Natural killer cell treated with Interleukin-12 subunit alpha and Interleukin-12 subunit beta and Interleukin-15 and Interleukin-18, amount 100 ng/mL, for 72 hours (primary cell): ENCODE results near the gene NALCN. TPM values are rescaled to one million over a fixed set of nuclear protein-coding genes. Genes with fewer than 3 reads are reported as not detected.

ENCODE experiments used
- ATAC-seq, 2 donors: fragments of 150-1000 bp; cut with Tn5 transposase in 1 of 2; sonication (Bioruptor Pico), chemical (Tn5 transposase) in 1 of 2; 2 replicates each; pipeline ENCODE4 v1.10.0; 2021
- DNase-seq: peaks from one replicate; pipeline ENCODE4 v3.0.0; 2022; ENCODE audit warnings: low spot score
- H3K27ac Mint-ChIP-seq, 2 donors: 1 replicate in 1 of 2; 2 replicates in 1 of 2; pipeline ENCODE4 v1.8.0; 2022; ENCODE audit warnings: mixed read lengths in 2 of 2, mild to moderate bottlenecking in 1 of 2, moderate library complexity in 1 of 2
- H3K27me3 Mint-ChIP-seq, 2 donors: 1 replicate in 1 of 2; 2 replicates in 1 of 2; pipeline ENCODE4 v1.8.0; 2022; ENCODE audit warnings: mixed read lengths in 2 of 2
- H3K36me3 Mint-ChIP-seq: one replicate; pipeline ENCODE4 v1.8.0; 2022; ENCODE audit warnings: mixed read lengths
- H3K4me1 Mint-ChIP-seq, 2 donors: 1 replicate in 1 of 2; 2 replicates in 1 of 2; pipeline ENCODE4 v1.8.0; 2022; ENCODE audit warnings: low read depth in 2 of 2, mixed read lengths in 2 of 2, mild to moderate bottlenecking in 1 of 2
- H3K4me3 Mint-ChIP-seq: one replicate; pipeline ENCODE4 v1.8.0; 2022; ENCODE audit warnings: mixed read lengths
- H3K9me3 Mint-ChIP-seq: 2 replicates; pipeline ENCODE4 v1.8.0; 2022; ENCODE audit warnings: mixed read lengths
- total RNA-seq, 2 donors: library from RNA; stranded (reverse); gene quantifications; one replicate each; pipeline ENCODE4 v1.2.3, GENCODE V29; 2022

Gene NALCN
- total RNA-seq, 2 donors from 2014 or later, result not detected

DNA sequence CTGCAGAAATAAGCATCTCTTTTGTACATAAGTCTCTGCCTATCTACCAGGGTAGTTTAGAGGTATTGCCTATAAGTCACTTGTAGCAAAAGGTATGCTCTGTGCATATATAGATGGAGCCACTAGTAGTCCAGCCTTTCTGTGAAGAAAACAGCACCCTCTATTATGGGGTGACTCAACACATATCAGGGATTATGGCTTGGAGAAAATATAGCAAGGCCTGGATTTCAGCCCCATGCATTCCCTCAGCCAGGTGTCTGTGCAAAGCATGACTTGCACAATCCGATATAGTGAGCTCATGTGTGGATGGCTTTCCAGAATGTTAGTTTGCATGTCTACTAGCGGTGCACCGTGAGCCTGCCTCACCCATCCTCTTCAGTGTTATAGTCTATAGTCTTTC, 13.4 kb upstream of the NALCN start:
- H3K4me1 Mint-ChIP-seq, result no peaks in the 10 kb centered on the region
- peaks cover 3% of the 10 kb centered on the region for H3K9me3 Mint-ChIP-seq
- H3K4me3 Mint-ChIP-seq, result no peak overlapping the region
- H3K27ac Mint-ChIP-seq, result no peak overlapping the region
- ATAC-seq (no peak), DNase-seq (no peak)
- peaks cover 0 to 12% of the 10 kb centered on the region in 2 donors for H3K27me3 Mint-ChIP-seq
- H3K36me3 Mint-ChIP-seq, result no peaks in the 10 kb centered on the region

GRCh38 chr13:101425623-101426022, 9.3 kb upstream of the NALCN start:
- Mint-ChIP-seq H3K27me3 (peaks cover 0 to 5% of the 10 kb centered on the region in 2 donors), H3K4me3 (no peak overlapping the region), H3K27ac (no peak overlapping the region), H3K36me3 (no peaks in the 10 kb centered on the region), H3K9me3 (no peaks in the 10 kb centered on the region), H3K4me1 (no peaks in the 10 kb centered on the region)
- DNase-seq (no peak), ATAC-seq (no peak)

GRCh38 chr13:101425156-101425471, 8.8 kb upstream of the NALCN start:
- Mint-ChIP-seq H3K27ac (no peak overlapping the region), H3K27me3 (peaks cover 0 to 5% of the 10 kb centered on the region in 2 donors), H3K4me1 (no peaks in the 10 kb centered on the region), H3K9me3 (no peaks in the 10 kb centered on the region), H3K4me3 (no peak overlapping the region), H3K36me3 (no peaks in the 10 kb centered on the region)
- no peak for ATAC-seq
- DNase-seq, result no peak

DNA sequence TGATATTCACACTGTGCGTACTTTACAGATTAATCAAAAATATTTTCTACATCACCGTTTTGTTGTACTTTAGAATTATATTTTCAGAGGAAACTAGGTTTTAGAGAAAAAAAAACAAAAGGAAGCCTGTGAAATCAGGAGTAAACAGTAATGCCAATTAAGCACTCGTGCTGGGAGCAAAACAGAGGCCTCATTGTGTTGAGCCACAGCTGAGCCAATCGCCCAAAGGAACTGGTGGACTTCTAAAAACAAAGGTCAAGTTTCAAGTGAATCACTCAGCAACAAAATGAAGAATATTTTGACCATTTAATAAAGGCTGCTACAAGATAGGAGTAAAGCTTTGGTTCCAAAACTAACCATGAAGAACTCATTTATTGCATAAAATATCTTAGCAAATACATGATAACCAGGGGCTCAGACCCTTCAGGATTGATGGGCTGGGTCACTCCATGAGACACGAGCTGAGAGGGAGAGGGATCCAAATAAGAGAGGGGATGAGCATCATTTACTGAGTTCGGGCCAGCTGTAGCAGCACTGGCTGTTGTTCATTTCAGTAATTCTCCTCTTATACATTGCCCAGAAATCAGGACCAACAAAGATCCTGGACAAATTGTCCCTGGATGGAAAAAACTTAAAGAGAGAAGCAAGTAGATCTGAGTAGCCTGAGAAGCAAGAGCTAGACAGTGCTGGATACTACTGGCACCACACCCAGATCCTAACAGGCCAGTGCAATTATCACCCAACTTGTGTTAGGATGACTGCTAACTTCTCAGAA, 8.3 kb upstream of the NALCN start:
- Mint-ChIP-seq H3K4me3 (no peak overlapping the region), H3K9me3 (no peaks in the 10 kb centered on the region), H3K27ac (no peak overlapping the region), H3K36me3 (no peaks in the 10 kb centered on the region), H3K4me1 (no peaks in the 10 kb centered on the region), H3K27me3 (peaks cover 0 to 5% of the 10 kb centered on the region in 2 donors)
- DNase-seq, result no peak
- ATAC-seq, result peak in 1 of 2 donors; percentile 15

DNA sequence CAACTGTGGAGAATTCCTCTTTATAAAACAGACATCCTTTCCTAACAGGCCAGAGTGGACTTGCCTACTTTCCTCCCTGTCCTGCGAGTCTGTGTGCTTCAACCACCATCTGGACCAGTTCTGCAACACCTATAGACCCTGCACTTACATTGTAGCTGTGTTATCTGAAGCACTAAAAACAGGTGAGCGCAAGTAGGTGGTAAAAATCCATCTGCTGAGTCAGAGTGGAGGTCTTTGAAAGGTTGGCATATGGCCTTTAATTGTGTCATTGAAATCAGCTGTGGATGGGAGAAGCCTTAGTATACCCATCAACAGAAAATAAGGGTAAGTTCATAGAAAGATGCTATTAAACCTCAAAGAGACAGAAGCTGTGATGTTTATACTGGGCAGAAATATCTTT, 7.6 kb upstream of the NALCN start:
- no peaks in the 10 kb centered on the region for H3K36me3 Mint-ChIP-seq
- H3K27ac Mint-ChIP-seq, result no peak overlapping the region
- DNase-seq (no peak), ATAC-seq (no peak)
- H3K4me1 Mint-ChIP-seq, result no peaks in the 10 kb centered on the region
- no peaks in the 10 kb centered on the region for H3K9me3 Mint-ChIP-seq
- peaks cover 0 to 4% of the 10 kb centered on the region in 2 donors for H3K27me3 Mint-ChIP-seq
- H3K4me3 Mint-ChIP-seq, result no peak overlapping the region

- no peaks in the 10 kb centered on the region for H3K36me3 Mint-ChIP-seq
- H3K9me3 Mint-ChIP-seq, result no peaks in the 10 kb centered on the region
- no peak for ATAC-seq
- no peaks in the 10 kb centered on the region for H3K4me1 Mint-ChIP-seq
- no peak for DNase-seq
- peaks cover 12 to 16% of the 10 kb centered on the region in 2 donors for H3K27me3 Mint-ChIP-seq
- no peak overlapping the region for H3K27ac Mint-ChIP-seq
- no peak overlapping the region for H3K4me3 Mint-ChIP-seq
Observed at GRCh38 chr13:101417501-101417900, 1.2 kb upstream of the NALCN start.

DNA sequence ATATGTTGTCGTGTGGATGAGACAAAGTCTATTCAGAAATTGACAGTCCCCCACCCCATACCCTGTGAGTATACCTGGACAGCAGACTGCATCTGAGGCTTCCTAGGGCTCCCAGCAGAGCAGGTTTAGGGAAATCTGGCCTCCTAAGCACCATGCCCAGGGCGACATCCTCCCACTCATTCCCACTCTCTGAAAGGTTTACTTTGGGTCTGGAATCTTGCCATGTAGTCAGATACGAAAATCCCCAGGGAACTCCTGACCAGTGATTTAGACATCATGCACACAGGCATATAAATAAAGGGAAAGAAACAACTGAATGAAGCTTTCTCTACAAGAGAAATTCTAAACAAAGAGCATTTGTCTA, 717 bp upstream of the NALCN start:
- Mint-ChIP-seq H3K4me1 (no peaks in the 10 kb centered on the region), H3K9me3 (no peaks in the 10 kb centered on the region), H3K27ac (no peak overlapping the region), H3K36me3 (no peaks in the 10 kb centered on the region), H3K27me3 (peaks cover 12 to 20% of the 10 kb centered on the region in 2 donors), H3K4me3 (no peak overlapping the region)
- no peak for ATAC-seq
- DNase-seq, result no peak

DNA sequence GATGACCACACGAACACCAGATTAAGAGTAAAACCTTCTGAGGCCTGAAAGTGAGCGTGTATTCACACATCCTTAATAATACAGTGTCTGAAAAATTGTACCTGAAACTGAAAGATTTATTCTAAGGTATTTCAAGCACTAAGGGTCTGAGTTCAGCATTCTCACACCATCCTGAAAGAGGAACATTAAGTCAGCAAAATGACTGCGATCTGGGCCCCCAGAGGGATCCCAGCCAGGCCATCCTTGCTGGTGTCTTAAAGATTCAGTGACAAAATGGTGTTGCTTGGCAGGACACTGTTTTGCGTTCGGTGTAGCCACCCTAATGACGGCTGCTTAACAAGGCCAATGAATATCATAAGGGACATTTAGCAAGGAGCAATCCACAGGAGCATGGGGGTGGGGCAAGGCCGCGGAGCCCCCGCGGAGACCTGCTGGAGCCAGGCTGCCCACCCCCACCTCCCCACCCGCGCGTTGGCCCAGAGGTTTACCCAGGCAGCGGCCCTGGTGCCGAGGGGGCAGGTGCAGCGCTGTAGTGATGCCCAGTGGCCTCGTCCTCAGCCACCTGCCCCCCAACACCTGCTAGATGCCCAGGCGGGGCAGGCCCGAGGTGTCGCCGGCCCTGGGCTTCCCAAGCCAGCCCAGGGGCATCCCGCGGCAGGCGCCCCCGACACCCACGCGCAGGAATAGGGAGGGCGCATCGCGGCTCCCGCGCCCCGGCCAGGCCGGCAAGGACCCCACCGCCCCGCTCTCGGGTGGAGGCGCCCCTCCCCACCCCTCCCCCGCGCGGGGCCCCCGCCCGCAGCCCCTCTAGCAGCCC, 742 bp downstream of the NALCN start:
- Mint-ChIP-seq H3K27ac (no peak overlapping the region), H3K4me3 (no peak overlapping the region), H3K9me3 (no peaks in the 10 kb centered on the region), H3K36me3 (no peaks in the 10 kb centered on the region), H3K27me3 (peaks cover 12 to 21% of the 10 kb centered on the region in 2 donors), H3K4me1 (no peaks in the 10 kb centered on the region)
- DNase-seq (no peak), ATAC-seq (peak in 1 of 2 donors; percentile 36)

GRCh38 chr13:101412076-101412475, 4.2 kb downstream of the NALCN start:
- Mint-ChIP-seq H3K27ac (no peak overlapping the region), H3K36me3 (no peaks in the 10 kb centered on the region), H3K27me3 (peaks cover 6 to 21% of the 10 kb centered on the region in 2 donors), H3K4me3 (no peak overlapping the region), H3K9me3 (peaks cover 2% of the 10 kb centered on the region), H3K4me1 (no peaks in the 10 kb centered on the region)
- DNase-seq (no peak), ATAC-seq (no peak)

DNA sequence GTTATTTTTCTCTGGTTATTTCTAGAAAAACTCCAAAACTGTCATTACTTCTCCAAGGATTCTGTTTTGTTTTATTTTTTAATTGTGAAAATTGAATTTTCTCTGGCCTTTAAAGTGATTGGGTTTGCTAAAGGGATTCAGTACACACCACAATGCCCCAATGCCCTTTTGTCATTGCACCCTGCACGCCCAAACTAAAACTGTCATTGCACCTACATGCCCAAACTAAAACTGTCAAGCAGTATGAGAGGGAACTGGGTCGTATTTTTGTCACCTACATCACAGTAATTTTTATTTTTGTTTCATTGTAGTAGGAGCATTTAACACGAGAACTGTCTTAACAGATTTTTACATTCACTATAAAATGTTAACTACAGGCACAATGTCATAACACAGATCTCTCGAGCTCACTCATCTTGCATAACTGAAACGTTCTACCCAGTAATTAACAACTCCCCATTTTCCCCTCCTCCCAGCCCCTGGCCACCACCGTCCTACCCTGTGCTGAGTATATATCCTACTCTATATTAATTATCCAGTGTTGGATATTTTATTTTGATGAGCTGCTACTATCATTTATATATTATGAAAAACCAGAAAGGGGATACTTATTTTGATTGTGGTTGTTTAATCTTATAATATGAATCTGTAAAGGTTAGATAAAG, 7.2 kb downstream of the NALCN start:
- Mint-ChIP-seq H3K9me3 (peaks cover 2% of the 10 kb centered on the region), H3K4me1 (no peaks in the 10 kb centered on the region), H3K36me3 (peaks cover 5% of the 10 kb centered on the region), H3K27ac (no peak overlapping the region), H3K27me3 (peaks cover 0 to 19% of the 10 kb centered on the region in 2 donors), H3K4me3 (no peak overlapping the region)
- ATAC-seq (no peak), DNase-seq (no peak)

DNA sequence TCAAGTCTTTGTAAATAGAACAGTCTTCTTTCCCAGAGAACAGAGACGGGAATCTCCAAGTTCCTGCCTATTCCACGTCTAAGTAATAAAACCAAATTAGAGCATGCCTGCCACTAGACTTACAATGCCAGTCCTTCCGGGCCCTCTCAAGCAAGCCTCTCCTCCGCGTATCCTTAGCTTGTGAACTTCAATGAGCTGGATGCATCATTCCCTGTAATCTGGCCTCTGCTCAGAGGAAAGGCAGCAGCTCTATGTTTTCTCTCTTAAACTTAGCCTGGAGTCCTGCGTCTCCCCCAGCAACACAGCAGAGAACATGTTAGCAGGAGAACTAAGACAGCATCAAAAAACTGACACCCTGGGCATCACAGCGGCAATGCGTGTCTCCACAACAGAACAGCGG, 8.2 kb downstream of the NALCN start:
- H3K36me3 Mint-ChIP-seq, result peaks cover 5% of the 10 kb centered on the region
- H3K9me3 Mint-ChIP-seq, result peaks cover 4% of the 10 kb centered on the region
- ATAC-seq (no peak), DNase-seq (no peak)
- no peak overlapping the region for H3K4me3 Mint-ChIP-seq
- no peaks in the 10 kb centered on the region for H3K4me1 Mint-ChIP-seq
- H3K27me3 Mint-ChIP-seq, result peaks cover 0 to 18% of the 10 kb centered on the region in 2 donors
- no peak overlapping the region for H3K27ac Mint-ChIP-seq

DNA sequence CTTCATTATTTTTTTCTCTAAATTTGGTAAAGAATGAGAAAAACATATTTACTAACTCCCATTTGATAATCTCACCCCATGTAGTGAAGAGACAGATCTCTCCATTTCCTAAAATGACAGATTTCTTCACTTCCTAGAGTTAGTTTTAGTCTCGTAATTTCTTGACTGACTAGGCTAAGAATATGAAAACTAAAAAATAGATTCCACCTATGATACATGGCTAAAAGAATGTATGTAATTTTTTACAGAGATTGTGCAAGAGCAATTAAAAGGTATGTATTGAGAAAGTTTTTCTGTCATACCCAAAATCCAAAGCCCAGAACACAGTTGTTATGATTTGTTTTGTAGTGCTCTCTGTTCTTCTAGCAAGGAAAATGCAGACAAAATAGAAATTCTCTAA, 9.5 kb downstream of the NALCN start:
- Mint-ChIP-seq H3K27ac (no peak overlapping the region), H3K36me3 (peaks cover 5% of the 10 kb centered on the region), H3K9me3 (peaks cover 6% of the 10 kb centered on the region), H3K4me3 (no peak overlapping the region), H3K27me3 (peaks cover 0 to 11% of the 10 kb centered on the region in 2 donors), H3K4me1 (no peaks in the 10 kb centered on the region)
- DNase-seq (no peak), ATAC-seq (no peak)

DNA sequence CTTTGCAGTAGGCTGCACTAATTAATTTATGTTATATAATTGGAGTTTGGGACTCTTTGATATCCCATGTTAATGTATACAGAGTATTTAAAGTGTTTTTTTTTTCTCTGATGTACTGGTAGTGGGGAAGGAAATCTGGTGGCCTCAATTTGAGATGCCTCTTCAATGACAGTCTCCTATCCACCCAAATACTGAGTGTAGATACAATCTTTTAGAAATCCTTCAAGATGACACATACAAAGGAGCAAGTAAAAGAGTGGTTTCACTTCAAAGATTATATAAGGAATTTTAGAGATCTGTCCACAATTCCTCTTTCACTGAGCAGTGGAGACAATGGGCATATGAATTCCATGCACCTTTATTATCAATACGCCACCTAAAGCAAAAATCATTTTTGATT, 15.1 kb downstream of the NALCN start:
- no peaks in the 10 kb centered on the region for H3K4me1 Mint-ChIP-seq
- no peak overlapping the region for H3K4me3 Mint-ChIP-seq
- H3K36me3 Mint-ChIP-seq, result peaks cover 5% of the 10 kb centered on the region
- DNase-seq, result no peak
- H3K9me3 Mint-ChIP-seq, result peaks cover 4% of the 10 kb centered on the region
- no peak for ATAC-seq
- no peak overlapping the region for H3K27ac Mint-ChIP-seq
- H3K27me3 Mint-ChIP-seq, result peaks cover 0 to 11% of the 10 kb centered on the region in 2 donors

DNA sequence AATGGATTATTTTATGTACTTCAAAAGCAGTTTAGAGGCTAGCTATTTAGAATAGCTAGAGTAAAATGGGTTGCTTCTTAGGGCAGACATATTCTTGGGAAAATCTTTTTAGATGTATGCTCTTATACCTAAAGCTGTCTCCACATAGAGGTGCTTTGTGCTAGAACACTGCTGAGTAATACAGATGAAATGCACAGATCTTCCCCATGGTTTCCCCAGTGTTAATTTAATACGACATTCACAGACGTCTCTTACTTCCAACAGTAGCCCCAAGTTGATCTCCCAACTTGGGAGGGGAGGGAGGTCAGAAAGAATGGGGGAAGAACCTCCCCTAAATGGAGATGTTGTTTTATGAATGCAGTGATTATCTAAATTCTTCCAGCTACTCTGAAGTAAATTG, 16.9 kb downstream of the NALCN start:
- Mint-ChIP-seq H3K4me1 (no peaks in the 10 kb centered on the region), H3K27me3 (no peaks in the 10 kb centered on the region), H3K9me3 (peaks cover 4% of the 10 kb centered on the region), H3K36me3 (no peaks in the 10 kb centered on the region), H3K27ac (no peak overlapping the region), H3K4me3 (no peak overlapping the region)
- ATAC-seq, result no peak
- no peak for DNase-seq
